T-helper 9 cell (primary cell): ENCODE results near the gene CNEP1R1.

Experiments used
- DNase-seq: peaks from one replicate; pipeline ENCODE4 v3.0.0-alpha.2; 2020

CNEP1R1 gene

GRCh38 chr16:50021544-50021943 is 3.5 kb upstream of the CNEP1R1 start:
- DNase-seq: no peak

- DNase-seq: no peak
Observed at GRCh38 chr16:50023641-50024040, 1.4 kb upstream of the CNEP1R1 start.

GRCh38 chr16:50024207-50024606 is 818 bp upstream of the CNEP1R1 start:
- no peak for DNase-seq

DNA sequence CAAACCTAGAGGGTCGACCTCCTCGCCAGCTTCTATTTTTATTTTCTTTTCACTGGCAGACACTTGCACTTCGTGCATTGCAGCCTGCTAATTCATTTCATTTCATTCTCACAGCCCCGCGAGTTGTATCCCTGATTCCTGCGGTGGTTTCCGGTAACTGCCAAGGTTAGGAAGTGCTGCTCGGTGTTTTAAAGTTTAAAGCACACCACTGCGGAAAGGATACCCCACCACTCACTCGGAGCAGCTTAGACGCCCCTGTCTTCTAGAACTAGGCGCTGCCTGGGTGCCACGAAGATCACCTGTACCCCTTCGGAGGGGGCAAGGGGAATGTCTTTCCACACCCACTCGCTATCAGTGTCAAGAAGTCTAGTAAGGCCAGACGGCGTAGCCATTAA is 509 bp downstream of the CNEP1R1 start:
- peak; percentile 6 for DNase-seq

DNA sequence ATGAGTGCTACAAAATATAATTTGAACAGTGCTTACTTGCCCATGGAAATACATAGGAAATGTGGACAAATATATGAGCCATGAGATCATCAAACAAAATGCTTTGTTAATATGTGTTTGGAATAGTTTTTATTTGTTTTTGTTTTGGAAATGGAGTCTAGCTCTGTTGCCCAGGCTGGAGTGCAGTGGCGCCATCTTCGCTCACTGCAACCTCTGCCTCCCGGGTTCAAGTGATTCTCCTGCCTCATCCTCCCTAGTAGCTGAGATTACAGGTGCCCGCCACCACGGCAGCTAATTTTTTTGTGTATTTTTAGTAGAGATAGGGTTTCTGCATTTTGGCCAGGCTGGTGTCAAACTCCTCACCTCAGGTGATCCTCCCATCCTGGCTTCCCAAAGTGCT is 2.8 kb downstream of the CNEP1R1 start:
- no peak for DNase-seq

DNA sequence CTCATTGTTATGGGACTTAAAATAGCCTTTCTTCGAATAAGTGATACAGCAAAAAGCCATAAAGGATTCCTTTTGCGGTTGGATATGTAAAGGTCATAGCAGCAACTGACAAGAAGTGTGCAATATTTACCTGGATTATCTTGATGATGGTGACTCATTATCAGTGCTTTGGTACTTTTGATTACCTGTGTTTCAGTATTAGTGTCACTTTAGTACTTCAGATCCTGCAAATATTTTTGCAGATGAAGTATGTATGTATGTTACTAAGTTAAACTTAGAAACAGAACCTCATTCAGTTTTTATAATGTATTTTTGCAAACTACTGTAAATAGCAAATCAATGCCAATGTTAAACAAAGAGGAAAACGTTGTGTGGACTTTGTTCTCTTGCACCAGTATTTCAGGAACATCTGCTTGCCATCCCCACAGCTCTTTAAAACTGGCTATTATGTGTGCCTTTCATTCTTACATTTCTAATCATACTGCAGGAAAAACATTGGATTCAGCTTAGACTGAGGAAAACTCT is 10.5 kb downstream of the CNEP1R1 start:
- no peak for DNase-seq

GRCh38 chr16:50036426-50036825 is 11.4 kb downstream of the CNEP1R1 start:
- DNase-seq: no peak

DNA sequence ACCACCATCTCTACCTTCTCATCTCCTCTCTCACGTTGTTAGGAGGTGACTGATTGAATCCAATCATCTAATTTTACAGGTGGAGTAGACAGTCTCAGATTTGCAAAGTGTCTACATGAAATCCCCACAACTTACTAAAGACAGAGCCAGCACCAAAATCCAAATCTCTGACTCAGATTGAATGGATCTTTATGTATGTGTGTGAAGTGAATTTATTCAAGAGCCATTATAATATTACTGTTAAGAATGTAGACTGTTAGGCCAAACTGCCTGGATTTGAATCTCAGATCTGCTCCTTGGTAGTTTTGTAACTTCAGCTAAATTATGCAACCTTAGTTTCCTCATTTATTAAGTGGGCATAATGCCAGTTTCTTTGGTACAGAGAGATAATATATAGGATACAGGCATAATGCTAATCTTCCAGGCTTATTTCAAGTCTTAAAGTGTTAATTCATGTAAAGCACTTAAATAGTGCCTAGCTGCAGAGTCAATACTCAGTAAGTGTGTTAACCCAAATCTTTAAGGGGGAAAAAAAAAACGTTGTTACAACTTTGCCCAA is 12.7 kb downstream of the CNEP1R1 start:
- no peak for DNase-seq

DNA sequence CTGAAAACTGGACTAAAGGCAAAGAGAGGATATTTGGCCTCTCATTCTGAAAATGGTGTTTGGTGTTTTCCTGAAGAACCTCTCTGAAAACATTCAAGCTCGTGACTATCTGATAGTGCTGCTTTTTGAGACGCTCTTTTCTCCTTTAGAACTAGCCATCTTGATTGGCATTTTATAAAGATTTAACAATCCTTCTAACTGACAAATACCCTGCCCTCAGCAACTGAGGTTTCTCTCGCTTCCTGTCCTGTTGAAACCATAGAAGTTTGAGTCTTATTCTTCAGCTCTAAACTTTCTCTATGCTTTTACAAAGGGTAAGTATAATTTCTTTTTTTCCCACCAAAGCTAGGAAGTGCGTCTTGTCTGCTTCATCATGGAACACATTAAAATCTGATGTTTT is 13.3 kb downstream of the CNEP1R1 start:
- no peak for DNase-seq

- DNase-seq: no peak
Observed at GRCh38 chr16:50038756-50039529, 13.9 kb downstream of the CNEP1R1 start.

- no peak for DNase-seq
Observed at GRCh38 chr16:50040018-50040417, 15.0 kb downstream of the CNEP1R1 start.

DNA sequence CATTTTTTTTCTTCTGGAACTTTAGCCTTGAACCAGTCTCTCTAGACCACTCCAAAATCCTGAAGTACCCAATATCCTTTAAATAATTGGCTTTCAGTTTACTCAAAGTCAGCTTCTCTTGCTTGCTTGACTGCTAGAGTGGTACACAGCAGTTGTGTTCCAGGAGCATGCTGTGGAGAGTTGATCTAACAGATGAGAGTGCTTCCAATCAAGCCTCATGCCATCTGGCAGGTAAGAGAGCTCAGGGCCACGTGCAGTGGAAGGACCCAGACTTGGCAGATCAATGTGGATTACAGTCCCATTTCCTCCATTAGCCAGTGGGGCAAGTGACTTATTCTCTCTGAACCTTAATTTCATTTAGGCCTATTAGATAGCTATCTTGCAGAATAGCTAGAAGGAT is 15.7 kb downstream of the CNEP1R1 start:
- no peak for DNase-seq

DNA sequence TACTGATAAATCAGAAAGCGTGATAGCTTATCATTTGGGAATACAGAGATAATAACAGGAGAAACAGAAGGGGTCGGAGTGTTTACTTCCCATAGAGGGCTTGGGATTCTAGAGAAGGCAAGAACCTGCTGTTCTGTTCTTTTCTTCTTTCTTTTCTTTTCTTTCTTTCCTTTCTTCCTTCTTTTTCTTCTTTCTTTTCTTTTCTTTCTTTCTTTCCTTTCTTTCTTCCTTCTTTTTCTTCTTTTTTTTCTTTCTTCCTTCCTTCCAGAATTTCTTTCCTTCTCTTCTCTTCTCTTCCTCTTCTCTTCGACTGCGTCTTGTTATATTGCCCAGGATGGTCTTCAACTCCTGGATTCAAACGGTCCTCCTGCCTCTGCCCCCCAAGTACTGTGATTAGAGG is 18.3 kb downstream of the CNEP1R1 start:
- no peak for DNase-seq

DNA sequence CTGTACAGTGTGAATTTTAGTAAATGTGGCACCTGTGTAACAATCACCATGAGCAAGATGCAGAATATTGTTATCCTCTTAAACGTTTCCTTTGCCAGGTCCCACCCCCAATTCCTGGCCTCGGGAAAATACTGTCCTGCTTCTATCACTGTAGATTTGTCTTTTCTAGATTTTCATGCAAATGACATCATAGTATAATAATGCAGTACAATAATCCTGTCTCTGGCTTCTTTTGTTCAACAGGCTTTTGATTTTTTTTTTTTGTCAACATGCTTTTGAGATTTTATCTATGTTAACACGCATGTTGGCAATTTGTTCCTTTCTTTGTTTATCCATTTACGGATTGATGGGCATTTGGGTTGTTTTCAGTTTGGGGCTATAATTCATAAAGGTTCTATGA is 20.4 kb downstream of the CNEP1R1 start:
- no peak for DNase-seq

DNA sequence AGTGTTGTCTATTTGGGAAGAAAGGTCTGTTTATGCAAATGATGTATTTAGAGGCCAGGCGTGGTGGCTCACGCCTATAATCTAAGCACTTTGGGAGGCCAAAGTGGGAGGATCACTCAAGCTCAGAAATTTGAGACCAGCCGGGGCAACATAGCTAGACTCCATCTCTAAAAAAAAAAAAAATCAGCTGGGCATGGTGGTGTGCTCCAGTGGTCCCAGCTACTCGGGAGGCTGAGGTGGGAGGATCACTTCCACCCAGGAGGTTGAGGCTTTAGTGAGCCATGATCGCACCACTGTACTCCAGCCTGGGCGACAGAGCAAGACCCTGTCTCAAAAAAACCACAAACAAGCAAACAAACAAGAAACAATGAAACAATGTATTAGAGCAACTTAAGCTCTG is 21.8 kb downstream of the CNEP1R1 start:
- no peak for DNase-seq

GRCh38 chr16:50047864-50048263 is 22.8 kb downstream of the CNEP1R1 start:
- DNase-seq: no peak

DNA sequence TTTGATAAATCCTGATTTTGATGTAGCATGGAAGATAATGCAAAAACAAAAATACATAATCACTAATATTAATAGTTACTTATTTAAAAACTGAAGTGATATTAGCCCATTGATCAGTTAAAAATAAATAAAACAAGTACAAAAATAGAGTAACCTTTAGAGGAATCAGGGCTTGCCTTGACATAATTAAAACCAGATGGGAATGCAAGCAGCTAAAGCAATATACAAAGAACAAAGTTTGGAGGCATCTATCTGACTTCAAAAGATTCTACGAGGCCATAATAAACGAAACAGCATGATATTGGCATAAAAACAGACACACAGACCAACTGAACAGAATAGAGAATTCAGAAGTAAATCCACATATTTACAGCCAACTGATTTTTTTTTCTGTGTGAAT is 25.8 kb downstream of the CNEP1R1 start:
- no peak for DNase-seq

DNA sequence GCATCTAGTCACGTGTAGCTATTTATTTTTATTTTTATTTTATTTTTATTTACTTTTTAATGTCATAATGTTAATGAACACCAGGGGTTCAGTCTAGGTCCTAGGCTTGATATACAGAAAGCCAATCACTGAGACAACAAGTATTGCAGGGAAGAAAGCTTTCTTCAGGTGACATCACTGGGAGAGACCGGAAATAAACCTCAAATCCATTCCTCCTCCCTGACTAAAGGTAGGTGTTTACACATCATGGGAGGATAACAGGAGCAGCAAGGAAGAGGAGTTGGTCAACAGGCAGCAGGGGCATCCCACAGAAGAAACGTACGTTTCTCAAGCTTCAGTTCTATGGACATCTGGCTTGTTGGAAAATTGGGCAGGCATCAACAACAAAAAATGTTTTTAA is 31.2 kb downstream of the CNEP1R1 start:
- DNase-seq: no peak

DNA sequence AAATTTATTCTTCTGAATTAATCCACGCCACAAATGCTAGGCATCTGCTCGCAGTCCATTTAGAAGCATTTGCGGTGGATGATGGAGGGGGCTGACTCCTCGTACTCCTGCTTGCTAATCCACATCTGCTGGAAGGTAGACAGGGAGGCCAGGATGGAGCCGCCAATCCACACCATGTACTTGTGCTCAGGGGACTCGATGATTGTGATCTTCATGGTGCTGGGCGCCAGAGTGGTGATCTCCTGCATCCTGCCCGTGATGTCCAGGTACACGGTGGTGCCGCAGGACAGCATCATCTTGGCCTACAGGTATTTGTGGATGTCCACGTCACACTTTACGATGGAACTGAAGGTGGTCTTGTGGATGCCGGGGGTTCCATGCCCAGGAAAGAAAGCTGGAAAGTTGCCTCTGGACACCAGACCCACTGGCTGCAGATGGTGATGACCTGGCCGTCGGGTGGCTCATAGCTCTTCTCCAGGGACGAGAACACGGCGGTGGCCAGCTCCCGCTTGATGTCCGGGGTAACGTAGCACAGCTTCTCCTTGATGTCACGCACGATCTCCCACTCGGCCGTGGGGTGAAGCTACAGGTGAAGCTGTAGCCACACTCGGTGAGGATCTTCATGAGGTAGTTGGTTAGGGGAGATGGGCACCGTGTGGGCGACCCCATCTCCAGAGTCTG is 33.2 kb downstream of the CNEP1R1 start:
- no peak for DNase-seq

DNA sequence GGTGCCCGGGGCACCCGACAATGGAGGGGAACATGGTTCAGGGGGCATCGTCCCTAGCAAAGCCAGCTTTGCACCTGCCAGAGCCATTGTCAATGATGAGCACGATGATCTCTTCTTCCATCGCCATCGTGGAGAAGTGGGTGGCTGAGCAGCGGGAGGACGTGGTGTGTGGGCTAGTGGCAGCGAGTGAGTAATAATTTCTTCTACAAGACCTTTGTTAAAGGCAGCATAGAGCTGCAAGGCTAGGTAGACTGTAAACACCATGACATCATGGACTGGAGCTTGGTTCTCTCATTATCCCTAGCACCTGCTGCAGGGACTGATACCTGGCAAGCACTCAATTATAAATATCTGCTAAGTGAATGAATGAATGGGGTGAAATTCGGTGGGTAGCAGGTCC is 34.1 kb downstream of the CNEP1R1 start:
- DNase-seq: no peak

GRCh38 chr16:50059669-50060068 is 34.6 kb downstream of the CNEP1R1 start:
- no peak for DNase-seq

DNA sequence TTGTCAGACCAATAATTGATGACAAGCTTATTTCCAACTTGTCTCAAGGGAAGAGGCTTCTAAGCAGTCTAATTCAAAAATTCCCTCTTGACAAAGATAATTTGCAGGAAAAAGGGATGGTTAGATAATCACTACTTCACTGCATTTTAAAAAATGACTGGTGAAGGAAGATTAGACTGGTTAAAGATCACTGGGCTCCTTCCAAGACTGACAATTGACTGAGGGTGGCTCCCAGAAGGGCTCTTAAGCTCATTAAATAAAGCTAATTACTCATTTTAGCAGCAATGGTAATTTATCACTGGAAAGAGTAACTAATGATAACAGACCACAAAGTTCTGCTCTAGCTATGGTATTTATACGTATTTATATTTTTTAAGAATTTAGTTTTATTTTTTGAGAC is 36.3 kb downstream of the CNEP1R1 start:
- no peak for DNase-seq

- DNase-seq: no peak
Observed at GRCh38 chr16:50065241-50065623, 40.2 kb downstream of the CNEP1R1 start.
